PC-9 (cell line): ENCODE results near the gene PLEKHA7. TPM values are rescaled to one million over a fixed set of nuclear protein-coding genes. Genes with fewer than 3 reads are reported as not detected.
A peak's percentile ranks its signal among the peaks of the same experiment; 100 is the strongest.

Experiments
- BruUV-seq: library from RNA; stranded (reverse); fragments of 400-500 nt; replicated peaks from 2 replicates; lab custom pipeline; 2021; lab: Mats Ljungman, UMichigan
- CTCF ChIA-PET: fragments of 300-600 bp; sonication (Branson Sonifier 250); formaldehyde crosslinking; loops from one replicate; lab custom pipeline; 2022; ENCODE audit warnings: antibody characterized with exemption; lab: Charles Lee
- POLR2A ChIA-PET: fragments of 300-600 bp; sonication (Branson Sonifier 250); formaldehyde crosslinking; loops from one replicate; lab custom pipeline; 2022; ENCODE audit warnings: antibody characterized with exemption; ENCODE audit not compliant: unreplicated experiment; lab: Charles Lee
- DNase-seq, 2 experiments: peaks; one replicate each; pipeline versions ENCODE4 v3.0.0 to v3.0.0-alpha.2; 2015 to 2022; ENCODE audit warnings: mixed read lengths in 1 of 2
- H2AFZ ChIP-seq: fragments of 200-600 bp; sonication (generic); 2 replicates; pipeline ENCODE4 v1.8.1; 2017; ENCODE audit warnings: antibody characterized with exemption
- H3F3A ChIP-seq: fragments of 200-600 bp; sonication (generic); 2 replicates; pipeline ENCODE4 v1.8.1; 2017; ENCODE audit warnings: antibody characterized with exemption, mild to moderate bottlenecking, low read depth; ENCODE audit not compliant: insufficient read depth
- H3K27ac ChIP-seq: fragments of 200-600 bp; sonication (generic); 2 replicates; pipeline ENCODE4 v1.6.1; 2016; ENCODE audit warnings: mixed run types
- H3K27me3 ChIP-seq: fragments of 200-600 bp; sonication (generic); 2 replicates; pipeline ENCODE4 v1.6.1; 2016; ENCODE audit warnings: low read depth, mixed run types; ENCODE audit not compliant: insufficient read depth
- H3K36me3 ChIP-seq: fragments of 200-600 bp; sonication (generic); 2 replicates; pipeline ENCODE4 v1.6.1; 2016; ENCODE audit warnings: low read depth, mixed run types
- H3K4me1 ChIP-seq: fragments of 200-600 bp; sonication (generic); replicated peaks from 2 replicates; pipeline ENCODE4 v1.6.1; 2016; ENCODE audit warnings: mixed run types; ENCODE audit not compliant: insufficient read depth
- H3K4me2 ChIP-seq: fragments of 200-600 bp; sonication (generic); 2 replicates; pipeline ENCODE4 v1.6.1; 2017; ENCODE audit warnings: mixed run types
- H3K4me3 ChIP-seq: fragments of 200-600 bp; sonication (generic); 2 replicates; pipeline ENCODE4 v1.6.1; 2016; ENCODE audit warnings: mixed run types
- H3K79me2 ChIP-seq: fragments of 200-600 bp; sonication (generic); 2 replicates; pipeline ENCODE4 v1.6.1; 2017; ENCODE audit warnings: low read depth, mixed run types
- H3K9me2 ChIP-seq: fragments of 200-600 bp; sonication (generic); 2 replicates; pipeline ENCODE4 v1.8.1; 2017; ENCODE audit warnings: mild to moderate bottlenecking; ENCODE audit not compliant: insufficient read depth
- H3K9me3 ChIP-seq: fragments of 200-600 bp; sonication (generic); 2 replicates; pipeline ENCODE4 v1.8.1; 2016; ENCODE audit warnings: low read depth; ENCODE audit not compliant: insufficient read depth
- H4K20me1 ChIP-seq: fragments of 200-600 bp; sonication (generic); 2 replicates; pipeline ENCODE4 v1.8.1; 2017; ENCODE audit not compliant: insufficient read depth
- CTCF ChIP-seq: fragments of 200-600 bp; sonication (generic); conservative IDR thresholded peaks from 2 replicates; pipeline ENCODE4 v1.6.1; 2017; ENCODE audit warnings: mixed run types, antibody characterized with exemption, mild to moderate bottlenecking, moderate library complexity
- EZH2 ChIP-seq: fragments of 200-600 bp; sonication (generic); IDR thresholded peaks from 2 replicates; pipeline ENCODE4 v1.8.0; 2017; ENCODE audit warnings: antibody characterized with exemption, low read depth
- intact Hi-C: fragments of 100-400 bp; cut with micrococcal nuclease; formaldehyde crosslinking; loops from one replicate; pipeline ENCODE4 v1.10.0; 2022; ENCODE audit not compliant: unreplicated experiment
- total RNA-seq: library from RNA; stranded (reverse); gene quantifications from 2 replicates; pipeline ENCODE4 v1.2.3, GENCODE V29; 2021

Gene PLEKHA7
- total RNA-seq, 1 experiment from 2014 or later, result 26.9 TPM

GRCh38 chr11:16896729-16897469, 117.3 kb downstream of the PLEKHA7 start:
- Histone ChIP-seq H3F3A (peaks cover 8% of the 10 kb centered on the region; the same call in 1 of the 2 replicates), H3K9me3 (no peaks in the 10 kb centered on the region), H4K20me1 (no peaks in the 10 kb centered on the region), H3K4me1 (peaks cover 39% of the 10 kb centered on the region), H3K4me3 (no peak overlapping the region), H3K27ac (no peak overlapping the region), H3K9me2 (no peaks in the 10 kb centered on the region), H2AFZ (no peak overlapping the region), H3K79me2 (peaks cover 60% of the 10 kb centered on the region), H3K4me2 (no peak overlapping the region), H3K36me3 (no peaks in the 10 kb centered on the region), H3K27me3 (no peaks in the 10 kb centered on the region)
- DNase-seq, result no peak
- ChIA-PET CTCF (no interaction called here), POLR2A (interaction anchor here (0.7 kb wide), 1 partner anchor 22 kb away, joined by 4 read pairs; no protein-coding TSS in a partner anchor)
- intact Hi-C loops, result no loop called here
- TF ChIP-seq CTCF (no peak), EZH2 (no peak)
- no TSS peak for BruUV-seq

GRCh38 chr11:16895306-16895705, 118.9 kb downstream of the PLEKHA7 start:
- Histone ChIP-seq H3K36me3 (no peaks in the 10 kb centered on the region), H3K4me1 (peaks cover 50% of the 10 kb centered on the region), H3K27me3 (no peaks in the 10 kb centered on the region), H3K27ac (no peak overlapping the region), H3K9me3 (peaks cover 2% of the 10 kb centered on the region), H3K79me2 (peaks cover 57% of the 10 kb centered on the region), H3F3A (peaks cover 11% of the 10 kb centered on the region; the same call in 1 of the 2 replicates), H3K4me3 (no peak overlapping the region), H4K20me1 (no peaks in the 10 kb centered on the region), H3K9me2 (no peaks in the 10 kb centered on the region), H3K4me2 (no peak overlapping the region), H2AFZ (no peak overlapping the region)
- no peak for DNase-seq
- no TSS peak for BruUV-seq
- CTCF ChIA-PET, result no interaction called here
- POLR2A ChIA-PET, result no interaction called here
- intact Hi-C loops, result no loop called here
- TF ChIP-seq CTCF, result no peak
- TF ChIP-seq EZH2, result no peak

GRCh38 chr11:16893456-16894066, 120.7 kb downstream of the PLEKHA7 start:
- Histone ChIP-seq H4K20me1 (no peaks in the 10 kb centered on the region), H2AFZ (no peak overlapping the region), H3K27me3 (no peaks in the 10 kb centered on the region), H3K9me3 (peaks cover 10% of the 10 kb centered on the region), H3K9me2 (no peaks in the 10 kb centered on the region), H3K36me3 (no peaks in the 10 kb centered on the region), H3K4me1 (peaks cover 61% of the 10 kb centered on the region), H3K79me2 (peaks cover 52% of the 10 kb centered on the region), H3K4me3 (no peak overlapping the region), H3K4me2 (peak overlapping the region; percentile 52), H3F3A (peaks cover 21% of the 10 kb centered on the region; the same call in 1 of the 2 replicates), H3K27ac (peak overlapping the region; percentile 62)
- peak; percentile 38 to 86 for DNase-seq
- intact Hi-C loops, result loop anchor here (2.0 kb wide), 1 partner anchor 31 kb away; no protein-coding TSS in a partner anchor
- POLR2A ChIA-PET, result no interaction called here
- TF ChIP-seq EZH2 (no peak), CTCF (no peak)
- no TSS peak for BruUV-seq
- CTCF ChIA-PET, result no interaction called here
